Gastroesophageal sphincter (tissue), 3 donors: ENCODE measurements around the gene RAP1A.

Experiments used
- EP300 ChIP-seq: sonication (generic); formaldehyde crosslinking; IDR thresholded peaks from one replicate; pipeline ENCODE4 v1.6.1; 2017; ENCODE audit warnings: antibody characterized with exemption, mild to moderate bottlenecking
- POLR2AphosphoS5 ChIP-seq: sonication (generic); formaldehyde crosslinking; IDR thresholded peaks from one replicate; pipeline ENCODE4 v1.6.1; 2017; ENCODE audit warnings: antibody characterized with exemption
- TF ChIP-seq, protein P1 (sequence below), 4 experiments: fragments of 200-600 bp in 2 of 4; fragments of 450-650 bp in 2 of 4; sonication (generic) in 1 of 4; IDR thresholded peaks; one replicate each; pipeline ENCODE4 v1.5.1; 2017 to 2019; ENCODE audit warnings: antibody characterized with exemption in 4 of 4, mild to moderate bottlenecking in 2 of 4, moderate library complexity in 2 of 4

DNA sequence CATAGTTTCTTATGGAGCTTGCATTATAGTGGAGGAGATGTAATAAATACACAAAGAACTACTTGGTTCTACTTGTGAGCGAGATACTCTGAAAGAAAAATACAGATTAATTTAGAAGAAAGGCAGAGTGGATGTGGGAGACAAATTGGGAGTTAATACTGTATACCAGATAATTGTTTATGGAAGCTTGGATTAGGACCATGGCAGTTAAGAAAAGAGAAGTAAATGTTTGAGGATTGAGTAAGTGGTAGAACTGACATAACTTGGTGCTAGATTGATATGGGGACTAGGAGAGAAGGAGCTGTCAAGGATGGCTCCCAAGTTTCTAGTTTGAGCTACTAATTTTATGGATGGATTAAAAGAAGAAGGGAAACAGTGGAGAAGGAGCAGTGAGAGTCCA is 72.3 kb downstream of the RAP1A start:
- TF ChIP-seq, protein P1, sequence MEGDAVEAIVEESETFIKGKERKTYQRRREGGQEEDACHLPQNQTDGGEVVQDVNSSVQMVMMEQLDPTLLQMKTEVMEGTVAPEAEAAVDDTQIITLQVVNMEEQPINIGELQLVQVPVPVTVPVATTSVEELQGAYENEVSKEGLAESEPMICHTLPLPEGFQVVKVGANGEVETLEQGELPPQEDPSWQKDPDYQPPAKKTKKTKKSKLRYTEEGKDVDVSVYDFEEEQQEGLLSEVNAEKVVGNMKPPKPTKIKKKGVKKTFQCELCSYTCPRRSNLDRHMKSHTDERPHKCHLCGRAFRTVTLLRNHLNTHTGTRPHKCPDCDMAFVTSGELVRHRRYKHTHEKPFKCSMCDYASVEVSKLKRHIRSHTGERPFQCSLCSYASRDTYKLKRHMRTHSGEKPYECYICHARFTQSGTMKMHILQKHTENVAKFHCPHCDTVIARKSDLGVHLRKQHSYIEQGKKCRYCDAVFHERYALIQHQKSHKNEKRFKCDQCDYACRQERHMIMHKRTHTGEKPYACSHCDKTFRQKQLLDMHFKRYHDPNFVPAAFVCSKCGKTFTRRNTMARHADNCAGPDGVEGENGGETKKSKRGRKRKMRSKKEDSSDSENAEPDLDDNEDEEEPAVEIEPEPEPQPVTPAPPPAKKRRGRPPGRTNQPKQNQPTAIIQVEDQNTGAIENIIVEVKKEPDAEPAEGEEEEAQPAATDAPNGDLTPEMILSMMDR (IDR thresholded peaks at IDR 0.05), result no peak
- no peak for TF ChIP-seq EP300
- TF ChIP-seq POLR2AphosphoS5, result no peak
